ENCODE measurements around the gene GGT1.
"Not testable (repeated sequence)": the region's sequence is repeated elsewhere in the genome, so short reads cannot be mapped to it uniquely, and the experiment has no call there.

DNA sequence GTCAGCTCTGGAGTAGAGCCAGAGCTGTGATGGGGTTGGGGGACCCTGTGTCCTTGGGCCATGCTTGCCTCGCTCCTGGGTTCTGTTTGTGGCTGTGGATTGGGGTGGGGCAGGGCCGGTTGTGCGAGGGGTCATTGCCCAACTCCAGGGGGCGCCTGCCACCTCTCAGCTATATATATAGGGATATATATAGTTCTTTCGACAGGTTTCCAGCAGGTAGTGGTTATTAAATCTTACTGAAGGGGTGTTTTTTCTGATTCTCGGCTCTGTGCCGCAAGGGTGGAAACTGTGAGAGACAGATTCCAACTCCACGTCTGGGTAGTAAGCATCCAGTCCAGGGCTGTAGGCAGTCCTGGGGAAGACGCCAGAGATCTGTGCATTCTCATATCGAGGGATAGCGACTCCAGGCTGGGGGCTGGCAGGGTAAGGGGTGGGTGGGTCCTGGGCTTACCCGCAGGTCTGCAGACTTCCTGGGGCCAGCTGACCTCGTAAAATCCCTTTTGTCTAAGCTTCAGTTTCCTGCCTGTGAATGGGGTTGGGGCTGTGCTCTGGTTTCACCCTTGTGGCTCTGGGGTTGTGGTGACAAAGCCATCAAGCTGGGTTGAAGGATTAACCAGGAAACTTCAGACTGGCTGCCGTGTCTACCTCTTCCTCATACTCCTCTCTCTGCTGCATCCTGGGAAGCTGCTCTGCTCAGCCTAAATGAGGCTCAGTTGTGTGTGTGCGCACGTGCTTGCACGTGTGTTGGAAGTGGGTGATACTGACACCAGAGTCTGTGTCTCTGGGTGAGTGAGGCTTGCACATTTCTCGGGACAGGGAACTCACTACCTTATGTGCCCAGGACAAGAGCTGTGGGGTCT is 1.0 kb downstream of the GGT1 start:
- not testable (repeated sequence) for TF ChIP-seq CTCF, POLR2AphosphoS5, POLR2A (IDR thresholded peaks at IDR 0.05)
